Spleen (tissue), 11 donors: ENCODE data around the gene HINT2. TPM values are rescaled to one million over a fixed set of nuclear protein-coding genes. Genes with fewer than 3 reads are reported as not detected.

Experiments used
- DNase-seq: peaks from one replicate; pipeline ENCODE4 v3.0.0-alpha.2; 2020
- H3K27ac ChIP-seq, 8 donors: fragments of 200-600 bp; sonication (generic) in 7 of 8; 1 replicate in 4 of 8; 2 replicates in 4 of 8; pipeline versions ENCODE4 v1.5.0 to v1.8.0; 2016 to 2021; ENCODE audit warnings: inconsistent platforms in 4 of 8, mild to moderate bottlenecking in 4 of 8, moderate library complexity in 1 of 8
- H3K27me3 ChIP-seq, 7 donors: fragments of 200-600 bp; sonication (generic) in 6 of 7; replicated peaks in 1 of 7; 1 replicate in 4 of 7; 2 replicates in 3 of 7; pipeline versions ENCODE4 v1.5.0 to v1.8.0; 2016 to 2021; ENCODE audit warnings: inconsistent platforms in 3 of 7, mild to moderate bottlenecking in 1 of 7
- H3K36me3 ChIP-seq, 6 donors: fragments of 200-600 bp; sonication (generic) in 5 of 6; 1 replicate in 4 of 6; 2 replicates in 2 of 6; pipeline versions ENCODE4 v1.5.0 to v1.8.0; 2016 to 2021; ENCODE audit warnings: inconsistent platforms in 2 of 6
- H3K4me1 ChIP-seq, 6 donors: fragments of 200-600 bp; sonication (generic) in 5 of 6; 1 replicate in 3 of 6; 2 replicates in 3 of 6; pipeline versions ENCODE4 v1.5.0 to v1.8.0; 2016 to 2021; ENCODE audit warnings: inconsistent platforms in 3 of 6
- H3K4me3 ChIP-seq, 8 donors: fragments of 200-600 bp; sonication (generic) in 7 of 8; 1 replicate in 4 of 8; 2 replicates in 4 of 8; pipeline versions ENCODE4 v1.5.0 to v1.8.0; 2016 to 2021; ENCODE audit warnings: inconsistent platforms in 4 of 8, mild to moderate bottlenecking in 4 of 8, moderate library complexity in 2 of 8
- H3K9me3 ChIP-seq, 8 donors: fragments of 200-600 bp; sonication (generic) in 7 of 8; 1 replicate in 4 of 8; 2 replicates in 4 of 8; pipeline versions ENCODE4 v1.5.0 to v1.8.0; 2016 to 2021; ENCODE audit warnings: inconsistent platforms in 4 of 8
- CTCF ChIP-seq, 11 experiments: fragments of 200-600 bp in 7 of 11; fragments of 450-650 bp in 4 of 11; sonication (generic) in 4 of 11; IDR thresholded peaks in 8 of 11; conservative IDR thresholded peaks in 3 of 11; 1 replicate in 7 of 11; 2 replicates in 4 of 11; pipeline versions ENCODE4 v1.4.0 to v1.8.0; 2016 to 2021; ENCODE audit warnings: antibody characterized with exemption in 11 of 11, inconsistent platforms in 4 of 11, mild to moderate bottlenecking in 1 of 11
- POLR2A ChIP-seq, 3 donors: fragments of 450-650 bp; IDR thresholded peaks; one replicate each; pipeline ENCODE4 v1.5.1; 2017; ENCODE audit warnings: antibody characterized with exemption in 3 of 3, mild to moderate bottlenecking in 1 of 3
- POLR2AphosphoS5 ChIP-seq, 3 donors: sonication (generic); formaldehyde crosslinking; IDR thresholded peaks; one replicate each; pipeline ENCODE4 v1.5.1; 2017; ENCODE audit warnings: antibody characterized with exemption in 3 of 3
- whole genome bisulfite sequencing, 5 donors: extraction: QIAGEN DNeasy Blood & Tissue Kit in 3 of 5; methylation state at CpG; one replicate each; pipeline versions ENCODE4 v1.1.5 to v1.1.7; 2013 to 2018; 5-methylcytosine and 5-hydroxymethylcytosine counted together
- intact Hi-C: fragments of 100-400 bp; cut with DNase I; formaldehyde crosslinking; loops from one replicate; pipeline ENCODE4 v1.15.0; 2023; ENCODE audit warnings: low total_unique reads
- polyA plus RNA-seq, 3 donors: library from polyadenylated mRNA; stranded (reverse); fragments of 200-250 nt; gene quantifications; one replicate each; pipeline ENCODE4 v1.2.1, GENCODE V29; 2013
- total RNA-seq, 7 donors: library from RNA; depleted of rRNA in 3 of 7; stranded (reverse); fragments of >200 nt in 3 of 7; fragmentation: NEBNext Ultra II Directional in 4 of 7; extraction: Animal tissue kit (Norgen Biotek cat#: 25700) in 4 of 7; gene quantifications; one replicate each; pipeline versions ENCODE4 v1.1.0 to v1.2.1, GENCODE V29; 2016 to 2021
- donor health status: healthy with polysubstance abuse.
- donor health status: DM: no; HTN: no; CAD: no; lungs with moderate emphysema.
- donor health status: DM: no; HTN: no; CAD: no.
- donor health status: Bipolar disorder and iron deficiency.
- donor health status: healthy.
- donor health status: DM: no; HTN: no; CAD: no.
- donor health status: DM: yes; HTN: yes; CAD: no.

The HINT2 gene
- total and polyA plus RNA-seq, 10 donors, result 20.1 to 73.6 (median 25.1) TPM

- WGBS, 5 donors, result 45 to 52% (median 50%) methylated on average over 12 to 53 of the region's 53 CpGs
- TF ChIP-seq POLR2AphosphoS5 (IDR thresholded peaks at IDR 0.05) (no peak), POLR2A (IDR thresholded peaks at IDR 0.05) (no peak), CTCF (IDR thresholded peaks at IDR 0.05 in 8 of 11, conservative IDR thresholded peaks at IDR 0.05 in 3 of 11) (no peak)
- Histone ChIP-seq H3K4me3 (peak overlapping the region in 1 of 8 donors; percentile 19), H3K36me3 (peaks cover 0 to 13% (median 0%) of the 10 kb centered on the region in 6 donors), H3K4me1 (peaks cover 29 to 84% (median 64%) of the 10 kb centered on the region in 6 donors), H3K27ac (peak overlapping the region in 4 of 8 donors; percentile 43 to 64 (median 58)), H3K9me3 (no peaks in the 10 kb centered on the region), H3K27me3 (peaks cover 0 to 25% (median 0%) of the 10 kb centered on the region in 7 donors)
- intact Hi-C loops, result loop anchor here (10.0 kb wide), 1 partner anchor 49 kb away; no protein-coding TSS in a partner anchor
- DNase-seq, result peak; percentile 82
Measured at GRCh38 chr9:35845824-35846771, 31.3 kb upstream of the HINT2 start.

GRCh38 chr9:35844628-35845270 lies 29.9 kb upstream of the HINT2 start:
- Histone ChIP-seq H3K27ac (peak overlapping the region in 7 of 8 donors; percentile 24 to 64 (median 43)), H3K9me3 (no peaks in the 10 kb centered on the region), H3K4me3 (no peak overlapping the region), H3K27me3 (peaks cover 0 to 31% (median 0%) of the 10 kb centered on the region in 7 donors), H3K4me1 (peaks cover 29 to 87% (median 62%) of the 10 kb centered on the region in 6 donors), H3K36me3 (peaks cover 0 to 13% (median 0%) of the 10 kb centered on the region in 6 donors)
- intact Hi-C loops, result loop anchor here (10.0 kb wide), 1 partner anchor 50 kb away; no protein-coding TSS in a partner anchor
- 41 to 52% (median 43%) methylated on average over 7 of the region's 7 CpGs for WGBS, 5 donors
- TF ChIP-seq POLR2A (IDR thresholded peaks at IDR 0.05), result no peak
- no peak for TF ChIP-seq CTCF (IDR thresholded peaks at IDR 0.05 in 8 of 11, conservative IDR thresholded peaks at IDR 0.05 in 3 of 11)
- TF ChIP-seq POLR2AphosphoS5 (IDR thresholded peaks at IDR 0.05), result peak in 1 of 3 donors; percentile 72
- DNase-seq, result no peak

- Histone ChIP-seq H3K4me1 (peaks cover 25 to 70% (median 55%) of the 10 kb centered on the region in 6 donors), H3K4me3 (no peak overlapping the region), H3K36me3 (peaks cover 0 to 13% (median 0%) of the 10 kb centered on the region in 6 donors), H3K9me3 (no peaks in the 10 kb centered on the region), H3K27me3 (peaks cover 0 to 32% (median 0%) of the 10 kb centered on the region in 7 donors), H3K27ac (no peak overlapping the region)
- intact Hi-C loops, result loop anchor here (10.0 kb wide), 1 partner anchor 52 kb away; no protein-coding TSS in a partner anchor
- TF ChIP-seq POLR2A (IDR thresholded peaks at IDR 0.05) (no peak), CTCF (IDR thresholded peaks at IDR 0.05 in 8 of 11, conservative IDR thresholded peaks at IDR 0.05 in 3 of 11) (no peak), POLR2AphosphoS5 (IDR thresholded peaks at IDR 0.05) (no peak)
- no peak for DNase-seq
- WGBS, 5 donors, result 52 to 78% (median 71%) methylated on average over 3 of the region's 3 CpGs
Measured at GRCh38 chr9:35842795-35843194, 28.0 kb upstream of the HINT2 start.
